CD14-positive monocyte (primary cell): ENCODE results near the gene COMMD8. TPM values are rescaled to one million over a fixed set of nuclear protein-coding genes. Genes with fewer than 3 reads are reported as not detected.
A peak's percentile ranks its signal among the peaks of the same experiment; 100 is the strongest.

Source experiments
- DNase-seq, 3 donors: peaks; one replicate each; pipeline ENCODE4 v3.0.0-alpha.2; 2011 to 2022
- H2AFZ ChIP-seq: 2 replicates; pipeline ENCODE4 v1.6.0; 2012; ENCODE audit warnings: mild to moderate bottlenecking, low read depth, low read length, inconsistent platforms; ENCODE audit not compliant: insufficient read depth, poor library complexity, severe bottlenecking
- H3K27ac ChIP-seq, 2 donors: 1 replicate in 1 of 2; 2 replicates in 1 of 2; pipeline ENCODE4 v1.5.1; 2012 to 2013; ENCODE audit warnings: low read length in 2 of 2, control low read depth in 1 of 2, inconsistent platforms in 1 of 2, low read depth in 1 of 2, mild to moderate bottlenecking in 1 of 2
- H3K27me3 ChIP-seq, 2 donors: one replicate each; pipeline versions ENCODE4 v1.6.0 to v1.6.1; 2011 to 2013; ENCODE audit warnings: low read length in 2 of 2; ENCODE audit not compliant: control insufficient read depth in 2 of 2, insufficient read depth in 2 of 2
- H3K36me3 ChIP-seq, 2 donors: replicated peaks in 1 of 2; 1 replicate in 1 of 2; 2 replicates in 1 of 2; pipeline versions ENCODE4 v1.5.1 to v1.6.1; 2012 to 2013; ENCODE audit warnings: low read length in 2 of 2, control low read depth in 1 of 2, inconsistent platforms in 1 of 2, mild to moderate bottlenecking in 1 of 2; ENCODE audit not compliant: insufficient read depth in 2 of 2, control insufficient read depth in 1 of 2
- H3K4me1 ChIP-seq, 2 donors: 1 replicate in 1 of 2; 2 replicates in 1 of 2; pipeline versions ENCODE4 v1.5.1 to v1.6.1; 2012 to 2013; ENCODE audit warnings: low read length in 2 of 2, control low read depth in 1 of 2, inconsistent platforms in 1 of 2, mild to moderate bottlenecking in 1 of 2, moderate library complexity in 1 of 2; ENCODE audit not compliant: insufficient read depth in 2 of 2, control insufficient read depth in 1 of 2
- H3K4me2 ChIP-seq: replicated peaks from 2 replicates; pipeline ENCODE3; 2012; ENCODE audit warnings: low read length, moderate library complexity, mild to moderate bottlenecking; ENCODE audit not compliant: poor library complexity, severe bottlenecking; ENCODE audit errors: extremely low read depth
- H3K4me3 ChIP-seq, 3 experiments: fragments of 200-600 bp in 1 of 3; sonication (generic) in 1 of 3; replicated peaks in 1 of 3; 1 replicate in 2 of 3; 2 replicates in 1 of 3; pipeline ENCODE4 v1.5.1; 2011 to 2013; ENCODE audit warnings: low read length in 3 of 3, mild to moderate bottlenecking in 3 of 3, control low read depth in 2 of 3, low read depth in 2 of 3, inconsistent platforms in 1 of 3, moderate library complexity in 1 of 3
- H3K79me2 ChIP-seq: 2 replicates; pipeline ENCODE4 v1.6.0; 2012; ENCODE audit warnings: mild to moderate bottlenecking, control low read depth, inconsistent platforms, low read length, moderate library complexity; ENCODE audit not compliant: insufficient read depth
- H3K9ac ChIP-seq: 2 replicates; pipeline ENCODE4 v1.6.0; 2017; ENCODE audit warnings: low read length, mild to moderate bottlenecking; ENCODE audit not compliant: insufficient read depth, poor library complexity, severe bottlenecking
- H3K9me3 ChIP-seq, 2 donors: replicated peaks in 1 of 2; 1 replicate in 1 of 2; 2 replicates in 1 of 2; pipeline versions ENCODE4 v1.5.1 to v1.6.1; 2012 to 2013; ENCODE audit warnings: low read length in 2 of 2, control low read depth in 1 of 2; ENCODE audit not compliant: control insufficient read depth in 1 of 2, insufficient read depth in 1 of 2
- H4K20me1 ChIP-seq: 2 replicates; pipeline ENCODE4 v1.6.0; 2012; ENCODE audit warnings: mild to moderate bottlenecking, low read length, control low read depth, moderate library complexity; ENCODE audit not compliant: insufficient read depth
- H3K27ac Mint-ChIP-seq, 7 donors: one replicate each; pipeline ENCODE4 v1.8.0; 2020; ENCODE audit warnings: mild to moderate bottlenecking in 7 of 7, mixed read lengths in 7 of 7, moderate library complexity in 6 of 7, inconsistent platforms in 2 of 7
- H3K27me3 Mint-ChIP-seq, 3 donors: one replicate each; pipeline ENCODE4 v1.8.0; 2021 to 2022; ENCODE audit warnings: low read depth in 3 of 3, mild to moderate bottlenecking in 3 of 3, mixed read lengths in 3 of 3, moderate library complexity in 3 of 3, inconsistent platforms in 1 of 3
- H3K36me3 Mint-ChIP-seq, 2 donors: one replicate each; pipeline ENCODE4 v1.8.0; 2020; ENCODE audit warnings: mixed read lengths in 2 of 2, inconsistent platforms in 1 of 2, mild to moderate bottlenecking in 1 of 2
- H3K4me1 Mint-ChIP-seq: one replicate; pipeline ENCODE4 v1.8.0; 2020; ENCODE audit warnings: mild to moderate bottlenecking, mixed read lengths
- H3K4me3 Mint-ChIP-seq, 2 donors: one replicate each; pipeline ENCODE4 v1.8.0; 2020; ENCODE audit warnings: mild to moderate bottlenecking in 2 of 2, mixed read lengths in 2 of 2, moderate library complexity in 1 of 2
- H3K9me3 Mint-ChIP-seq, 7 donors: one replicate each; pipeline ENCODE4 v1.8.0; 2020 to 2022; ENCODE audit warnings: mixed read lengths in 7 of 7, mild to moderate bottlenecking in 6 of 7, moderate library complexity in 6 of 7, inconsistent platforms in 2 of 7
- CTCF ChIP-seq: fragments of 200-600 bp; IDR thresholded peaks from one replicate; pipeline ENCODE4 v1.8.0; 2022; ENCODE audit warnings: antibody characterized with exemption, mild to moderate bottlenecking
- WGBS: methylation state at CpG from one replicate; pipeline ENCODE4 v1.1.5; 2013; ENCODE audit warnings: missing lambda C conversion rate; ENCODE audit not compliant: insufficient coverage; 5-methylcytosine and 5-hydroxymethylcytosine counted together
- intact Hi-C, 2 donors: fragments of 100-400 bp; cut with micrococcal nuclease; formaldehyde crosslinking; loops; one replicate each; pipeline versions ENCODE4 v1.15.0 to v1.15.1; 2023
- polyA plus RNA-seq, 3 donors: library from polyadenylated mRNA; depleted of rRNA in 1 of 3; unstranded in 2 of 3; stranded (reverse) in 1 of 3; fragments of 300-500 nt in 2 of 3; fragments of >200 nt in 1 of 3; fragmentation: Illumina TruSeq in 2 of 3; gene quantifications; 1 replicate in 2 of 3; 2 replicates in 1 of 3; pipeline ENCODE4 v1.2.3, GENCODE V29; 2012 to 2021

Gene COMMD8
- polyA plus RNA-seq, 3 donors, result 11.5 to 90.8 (median 71.8) TPM

GRCh38 chr4:47505666-47506065 is 42.2 kb upstream of the COMMD8 start:
- Histone ChIP-seq H3K36me3 (peaks cover 0 to 5% of the 10 kb centered on the region in 2 donors), H3K9me3 (no peaks in the 10 kb centered on the region), H3K4me2 (no peak overlapping the region), H2AFZ (no peak overlapping the region), H3K4me1 (peaks cover 9 to 16% of the 10 kb centered on the region in 2 donors), H3K27me3 (no peaks in the 10 kb centered on the region), H3K27ac (no peak overlapping the region), H3K79me2 (peaks cover 13% of the 10 kb centered on the region), H4K20me1 (no peaks in the 10 kb centered on the region), H3K9ac (no peak overlapping the region), H3K4me3 (no peak overlapping the region)
- H3K27me3 Mint-ChIP-seq, result peaks cover 0 to 2% (median 2%) of the 10 kb centered on the region in 3 donors
- H3K36me3 Mint-ChIP-seq, result peaks cover 0 to 16% of the 10 kb centered on the region in 2 donors
- intact Hi-C loops, result no loop called here
- H3K9me3 Mint-ChIP-seq, result peaks cover 0 to 5% (median 0%) of the 10 kb centered on the region in 7 donors
- peak overlapping the region in 1 of 7 donors; percentile 15 for H3K27ac Mint-ChIP-seq
- no peak for TF ChIP-seq CTCF
- H3K4me1 Mint-ChIP-seq, result peaks cover 14% of the 10 kb centered on the region
- H3K4me3 Mint-ChIP-seq, result no peak overlapping the region
- no CpG with 5 or more reads among the region's 3 CpGs for WGBS
- DNase-seq, result no peak

GRCh38 chr4:47505147-47505546 is 41.6 kb upstream of the COMMD8 start:
- H3K79me2 ChIP-seq, result peaks cover 16% of the 10 kb centered on the region
- peaks cover 0 to 5% of the 10 kb centered on the region in 2 donors for H3K36me3 ChIP-seq
- intact Hi-C loops, result no loop called here
- Mint-ChIP-seq H3K4me1 (peaks cover 9% of the 10 kb centered on the region), H3K27me3 (peaks cover 0 to 2% (median under 1%) of the 10 kb centered on the region in 3 donors), H3K36me3 (peaks cover 0 to 16% of the 10 kb centered on the region in 2 donors), H3K27ac (peak overlapping the region in 1 of 7 donors; percentile 18), H3K9me3 (peaks cover 0 to 5% (median 0%) of the 10 kb centered on the region in 7 donors), H3K4me3 (no peak overlapping the region)
- no peak overlapping the region for H3K9ac ChIP-seq
- H3K9me3 ChIP-seq, result no peaks in the 10 kb centered on the region
- no peak overlapping the region for H3K27ac ChIP-seq
- no peak for TF ChIP-seq CTCF
- no peaks in the 10 kb centered on the region for H4K20me1 ChIP-seq
- no peak overlapping the region for H2AFZ ChIP-seq
- DNase-seq, result no peak
- peaks cover 11 to 16% of the 10 kb centered on the region in 2 donors for H3K4me1 ChIP-seq
- H3K27me3 ChIP-seq, result no peaks in the 10 kb centered on the region
- H3K4me2 ChIP-seq, result no peak overlapping the region
- no CpG with 5 or more reads among the region's 3 CpGs for WGBS
- H3K4me3 ChIP-seq, result no peak overlapping the region
